Ovary (tissue), 9 donors: ENCODE data around the gene TUBB1. TPM values are rescaled to one million over a fixed set of nuclear protein-coding genes. Genes with fewer than 3 reads are reported as not detected.

Experiments used
- DNase-seq, 5 donors: peaks; one replicate each; pipeline ENCODE4 v3.0.0-alpha.2; 2019 to 2020
- H3K27ac ChIP-seq, 2 donors: fragments of 200-600 bp; one replicate each; pipeline versions ENCODE4 v1.5.1 to v1.8.0; 2019 to 2022
- H3K27me3 ChIP-seq: fragments of 200-600 bp; one replicate; pipeline ENCODE4 v1.8.0; 2022
- H3K36me3 ChIP-seq: fragments of 200-600 bp; sonication (generic); one replicate; pipeline ENCODE4 v1.5.1; 2019
- H3K4me1 ChIP-seq: one replicate; pipeline ENCODE4 v1.8.1; 2013; ENCODE audit warnings: mild to moderate bottlenecking, moderate library complexity; ENCODE audit not compliant: insufficient read depth
- H3K4me3 ChIP-seq: fragments of 200-600 bp; sonication (generic); one replicate; pipeline ENCODE4 v1.5.1; 2017
- H3K9me3 ChIP-seq, 2 donors: fragments of 200-600 bp in 1 of 2; sonication (generic) in 1 of 2; one replicate each; pipeline versions ENCODE4 v1.5.1 to v1.8.1; 2013 to 2019; ENCODE audit warnings: mild to moderate bottlenecking in 1 of 2, moderate library complexity in 1 of 2
- EP300 ChIP-seq: sonication (generic); formaldehyde crosslinking; IDR thresholded peaks from one replicate; pipeline ENCODE4 v1.6.1; 2017; ENCODE audit warnings: antibody characterized with exemption
- POLR2A ChIP-seq: fragments of 450-650 bp; IDR thresholded peaks from one replicate; pipeline ENCODE4 v1.6.1; 2017; ENCODE audit warnings: antibody characterized with exemption, mild to moderate bottlenecking, moderate library complexity
- WGBS, 3 donors: extraction: QIAGEN DNeasy Blood & Tissue Kit in 1 of 3; methylation state at CpG; one replicate each; pipeline versions ENCODE4 v1.1.5 to v1.1.7; 2013 to 2017; 5-methylcytosine and 5-hydroxymethylcytosine counted together
- intact Hi-C, 4 donors: fragments of 100-400 bp; cut with DNase I; formaldehyde crosslinking; loops; one replicate each; pipeline versions ENCODE4 v1.11.0 to v1.15.1; 2022 to 2023
- polyA plus RNA-seq, 2 donors: library from polyadenylated mRNA; stranded (reverse); fragments of 200-250 nt in 1 of 2; fragments of 350-450 nt in 1 of 2; fragmentation: Illumina TruSeq in 1 of 2; extraction: RNeasy Lipid Tissue Mini Kit (QIAGEN cat#74804) in 1 of 2; gene quantifications; one replicate each; pipeline ENCODE4 v1.2.3, GENCODE V29; 2013 to 2014
- total RNA-seq, 7 donors: library from RNA; depleted of rRNA in 2 of 7; stranded (reverse); fragments of >200 nt in 2 of 7; fragmentation: NEBNext Ultra II Directional in 3 of 7; extraction: Animal tissue kit (Norgen Biotek cat#: 25700) in 3 of 7; gene quantifications; one replicate each; pipeline versions ENCODE4 v1.1.0 to v1.2.4, GENCODE V29; 2016 to 2023
- TF ChIP-seq, protein P1 (sequence below), 3 donors: fragments of 450-650 bp in 2 of 3; fragments of 200-600 bp in 1 of 3; IDR thresholded peaks; one replicate each; pipeline versions ENCODE4 v1.5.1 to v1.8.0; 2016 to 2022; ENCODE audit warnings: antibody characterized with exemption in 3 of 3, mild to moderate bottlenecking in 1 of 3
- donor health status: DM: no; HTN: no; CAD: no; lungs with moderate emphysema.
- donor health status: DM: no; HTN: no; CAD: no.
- donor health status: Bipolar disorder and iron deficiency.
- donor health status: DM: yes; HTN: yes; CAD: no.
- donor health status: DM: no; HTN: no; CAD: no.
- donor health status: DM: yes; HTN: yes; CAD: no.

Gene TUBB1
- total and polyA plus RNA-seq, 9 donors = 0.02 to 0.17 (median 0.12) TPM; not detected in 2

GRCh38 chr20:59044796-59045195, 25.6 kb downstream of the TUBB1 start:
- no peaks in the 10 kb centered on the region for H3K36me3 ChIP-seq
- H3K4me1 ChIP-seq = peaks cover 8% of the 10 kb centered on the region
- no peak for DNase-seq
- H3K27me3 ChIP-seq = no peaks in the 10 kb centered on the region
- no peak overlapping the region for H3K27ac ChIP-seq
- TF ChIP-seq POLR2A (no peak), EP300 (no peak)
- TF ChIP-seq, protein P1, sequence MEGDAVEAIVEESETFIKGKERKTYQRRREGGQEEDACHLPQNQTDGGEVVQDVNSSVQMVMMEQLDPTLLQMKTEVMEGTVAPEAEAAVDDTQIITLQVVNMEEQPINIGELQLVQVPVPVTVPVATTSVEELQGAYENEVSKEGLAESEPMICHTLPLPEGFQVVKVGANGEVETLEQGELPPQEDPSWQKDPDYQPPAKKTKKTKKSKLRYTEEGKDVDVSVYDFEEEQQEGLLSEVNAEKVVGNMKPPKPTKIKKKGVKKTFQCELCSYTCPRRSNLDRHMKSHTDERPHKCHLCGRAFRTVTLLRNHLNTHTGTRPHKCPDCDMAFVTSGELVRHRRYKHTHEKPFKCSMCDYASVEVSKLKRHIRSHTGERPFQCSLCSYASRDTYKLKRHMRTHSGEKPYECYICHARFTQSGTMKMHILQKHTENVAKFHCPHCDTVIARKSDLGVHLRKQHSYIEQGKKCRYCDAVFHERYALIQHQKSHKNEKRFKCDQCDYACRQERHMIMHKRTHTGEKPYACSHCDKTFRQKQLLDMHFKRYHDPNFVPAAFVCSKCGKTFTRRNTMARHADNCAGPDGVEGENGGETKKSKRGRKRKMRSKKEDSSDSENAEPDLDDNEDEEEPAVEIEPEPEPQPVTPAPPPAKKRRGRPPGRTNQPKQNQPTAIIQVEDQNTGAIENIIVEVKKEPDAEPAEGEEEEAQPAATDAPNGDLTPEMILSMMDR (IDR thresholded peaks at IDR 0.05) = no peak
- intact Hi-C loops = loop anchor here in 2 of 4 donors (5.0 to 10.0 kb wide), 3 partner anchors 67 to 170 kb away; no protein-coding TSS in a partner anchor
- no peak overlapping the region for H3K4me3 ChIP-seq
- WGBS, 3 donors = 79 to 85% (median 81%) methylated on average over 3 of the region's 3 CpGs
- H3K9me3 ChIP-seq = no peaks in the 10 kb centered on the region

DNA sequence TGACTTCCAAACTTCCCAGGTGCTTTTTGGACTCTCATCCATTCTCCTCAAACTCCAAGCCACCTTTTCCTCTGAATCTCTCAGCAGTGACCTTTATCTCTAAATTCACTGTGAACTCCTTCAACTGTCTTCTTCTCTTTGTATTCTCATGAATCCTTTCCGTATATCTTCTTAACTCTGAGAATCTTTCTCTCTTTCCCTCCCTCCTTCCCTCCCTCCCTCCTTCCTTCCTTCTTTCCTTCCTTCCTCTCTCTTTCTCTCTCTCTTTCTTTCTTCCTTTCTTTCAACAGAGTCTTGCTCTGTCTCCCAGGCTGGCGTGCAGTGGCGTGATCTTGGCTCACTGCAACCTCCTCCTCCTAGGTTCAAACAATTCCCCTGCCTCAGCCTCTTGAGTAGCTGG, 27.6 kb downstream of the TUBB1 start:
- DNase-seq = no peak
- Histone ChIP-seq H3K4me3 (no peak overlapping the region), H3K36me3 (no peaks in the 10 kb centered on the region), H3K27ac (no peak overlapping the region), H3K9me3 (no peaks in the 10 kb centered on the region), H3K4me1 (peaks cover 4% of the 10 kb centered on the region), H3K27me3 (no peaks in the 10 kb centered on the region)
- TF ChIP-seq POLR2A (no peak), EP300 (no peak)
- TF ChIP-seq, protein P1 (IDR thresholded peaks at IDR 0.05) = no peak
- intact Hi-C loops = loop anchor here in 1 of 4 donors (10.0 kb wide), 1 partner anchor 172 kb away; no protein-coding TSS in a partner anchor
- WGBS, 3 donors = 92 to 94% (median 92%) methylated on average over 3 of the region's 3 CpGs

GRCh38 chr20:59047938-59048680, 28.9 kb downstream of the TUBB1 start:
- intact Hi-C loops = loop anchor here in 1 of 4 donors (10.0 kb wide), 1 partner anchor 173 kb away; no protein-coding TSS in a partner anchor
- WGBS, 3 donors = 74 to 82% (median 76%) methylated on average over 5 of the region's 5 CpGs
- H3K9me3 ChIP-seq = no peaks in the 10 kb centered on the region

DNA sequence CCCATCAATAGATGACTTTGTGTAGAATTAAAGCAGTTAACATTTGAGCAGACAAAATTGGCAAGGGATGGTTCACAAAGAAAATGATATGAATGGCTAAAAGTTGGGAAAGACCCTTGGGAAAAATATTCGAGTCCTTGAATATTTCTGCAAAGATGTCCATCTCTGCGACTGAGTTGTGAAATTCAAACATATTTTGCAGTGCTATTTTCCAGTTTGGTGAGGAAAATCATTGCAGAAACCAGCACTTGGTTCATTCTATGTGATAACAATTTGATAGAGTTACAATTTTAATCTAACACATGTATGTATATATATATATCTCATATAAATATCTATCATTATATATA, 29.4 kb downstream of the TUBB1 start:
- Histone ChIP-seq H3K27ac (no peak overlapping the region), H3K27me3 (no peaks in the 10 kb centered on the region), H3K4me1 (no peaks in the 10 kb centered on the region), H3K9me3 (no peaks in the 10 kb centered on the region), H3K4me3 (no peak overlapping the region), H3K36me3 (no peaks in the 10 kb centered on the region)
- TF ChIP-seq POLR2A = no peak
- TF ChIP-seq EP300 = no peak
- TF ChIP-seq, protein P1 (IDR thresholded peaks at IDR 0.05) = no peak
- intact Hi-C loops = loop anchor here in 1 of 4 donors (10.0 kb wide), 1 partner anchor 174 kb away; no protein-coding TSS in a partner anchor
- 72 to 83% (median 75%) methylated on average over 2 of the region's 2 CpGs for WGBS, 3 donors
- no peak for DNase-seq

More at GRCh38 chr20:59047938-59048680, 28.9 kb downstream of the TUBB1 start:
- Histone ChIP-seq H3K27ac (no peak overlapping the region), H3K4me3 (no peak overlapping the region), H3K36me3 (no peaks in the 10 kb centered on the region), H3K4me1 (peaks cover 3% of the 10 kb centered on the region), H3K27me3 (no peaks in the 10 kb centered on the region)
- TF ChIP-seq, protein P1 (IDR thresholded peaks at IDR 0.05) = no peak
- no peak for TF ChIP-seq POLR2A
- TF ChIP-seq EP300 = no peak
- no peak for DNase-seq
